Muscle layer of duodenum (tissue), 2 donors: ENCODE results near the gene ORC5.
"Not testable (repeated sequence)": the region's sequence is repeated elsewhere in the genome, so short reads cannot be mapped to it uniquely, and the experiment has no call there.

Experiments used
- H3K27ac ChIP-seq: one replicate; pipeline ENCODE4 v1.7.0; 2013; ENCODE audit warnings: mild to moderate bottlenecking, low read length
- H3K27me3 ChIP-seq: one replicate; pipeline ENCODE4 v1.7.0; 2013; ENCODE audit warnings: low read depth, mild to moderate bottlenecking, control low read depth, low read length
- H3K36me3 ChIP-seq, 2 donors: one replicate each; pipeline ENCODE4 v1.7.0; 2013; ENCODE audit warnings: low read length in 2 of 2, control low read depth in 1 of 2, mild to moderate bottlenecking in 1 of 2; ENCODE audit not compliant: insufficient read depth in 2 of 2, control insufficient read depth in 1 of 2
- H3K4me1 ChIP-seq, 2 donors: one replicate each; pipeline ENCODE4 v1.7.0; 2013; ENCODE audit warnings: low read length in 2 of 2, mild to moderate bottlenecking in 2 of 2, control low read depth in 1 of 2, moderate library complexity in 1 of 2; ENCODE audit not compliant: insufficient read depth in 2 of 2, control insufficient read depth in 1 of 2
- H3K4me3 ChIP-seq, 2 donors: one replicate each; pipeline ENCODE4 v1.7.0; 2013; ENCODE audit warnings: low read length in 2 of 2, low read depth in 1 of 2, mild to moderate bottlenecking in 1 of 2
- H3K9me3 ChIP-seq, 2 donors: one replicate each; pipeline ENCODE4 v1.7.0; 2013; ENCODE audit warnings: low read length in 2 of 2, control low read depth in 1 of 2, mild to moderate bottlenecking in 1 of 2; ENCODE audit not compliant: control insufficient read depth in 1 of 2
- donor health status: healthy.

The ORC5 gene

GRCh38 chr7:104192434-104192833 lies 15.4 kb downstream of the ORC5 start:
- no peaks in the 10 kb centered on the region for H3K4me1 ChIP-seq
- H3K36me3 ChIP-seq, result peaks cover 27 to 32% of the 10 kb centered on the region in 2 donors
- H3K27ac ChIP-seq, result no peak overlapping the region
- no peaks in the 10 kb centered on the region for H3K27me3 ChIP-seq
- no peak overlapping the region for H3K4me3 ChIP-seq
- H3K9me3 ChIP-seq, result no peaks in the 10 kb centered on the region

- Histone ChIP-seq H3K4me3 (no peak overlapping the region), H3K27me3 (no peaks in the 10 kb centered on the region), H3K27ac (no peak overlapping the region), H3K4me1 (no peaks in the 10 kb centered on the region), H3K9me3 (no peaks in the 10 kb centered on the region), H3K36me3 (peaks cover 35 to 37% of the 10 kb centered on the region in 2 donors)
Measured at GRCh38 chr7:104185346-104185745, 22.5 kb downstream of the ORC5 start.

- no peaks in the 10 kb centered on the region for H3K9me3 ChIP-seq
- H3K4me1 ChIP-seq, result no peaks in the 10 kb centered on the region
- peaks cover 26 to 27% of the 10 kb centered on the region in 2 donors for H3K36me3 ChIP-seq
- H3K27me3 ChIP-seq, result no peaks in the 10 kb centered on the region
- no peak overlapping the region for H3K27ac ChIP-seq
- no peak overlapping the region for H3K4me3 ChIP-seq
Measured at GRCh38 chr7:104179178-104179577, 28.6 kb downstream of the ORC5 start.

GRCh38 chr7:104177565-104178083 lies 30.2 kb downstream of the ORC5 start:
- not testable (repeated sequence) for H3K27ac ChIP-seq, H3K4me1 ChIP-seq, H3K27me3 ChIP-seq, H3K4me3 ChIP-seq, H3K9me3 ChIP-seq
- peaks cover 14% of the 10 kb centered on the region in 2 donors for H3K36me3 ChIP-seq

GRCh38 chr7:104176332-104176731 lies 31.5 kb downstream of the ORC5 start:
- no peak overlapping the region for H3K4me3 ChIP-seq
- no peaks in the 10 kb centered on the region for H3K9me3 ChIP-seq
- no peaks in the 10 kb centered on the region for H3K4me1 ChIP-seq
- H3K27me3 ChIP-seq, result no peaks in the 10 kb centered on the region
- H3K27ac ChIP-seq, result no peak overlapping the region
- H3K36me3 ChIP-seq, result peaks cover 5 to 9% of the 10 kb centered on the region in 2 donors

- Histone ChIP-seq H3K4me3 (no peak overlapping the region), H3K36me3 (peaks cover 6 to 9% of the 10 kb centered on the region in 2 donors), H3K4me1 (no peaks in the 10 kb centered on the region), H3K27me3 (no peaks in the 10 kb centered on the region), H3K27ac (no peak overlapping the region), H3K9me3 (no peaks in the 10 kb centered on the region)
Measured at GRCh38 chr7:104175361-104175984, 32.3 kb downstream of the ORC5 start.

GRCh38 chr7:104174798-104175197 lies 33.0 kb downstream of the ORC5 start:
- no peaks in the 10 kb centered on the region for H3K27me3 ChIP-seq
- H3K4me3 ChIP-seq, result no peak overlapping the region
- H3K4me1 ChIP-seq, result no peaks in the 10 kb centered on the region
- no peak overlapping the region for H3K27ac ChIP-seq
- H3K36me3 ChIP-seq, result peaks cover 8% of the 10 kb centered on the region in 2 donors
- H3K9me3 ChIP-seq, result no peaks in the 10 kb centered on the region

GRCh38 chr7:104162081-104162480 lies 45.7 kb downstream of the ORC5 start:
- Histone ChIP-seq H3K9me3 (no peaks in the 10 kb centered on the region), H3K4me1 (no peaks in the 10 kb centered on the region), H3K36me3 (peaks cover 9 to 27% of the 10 kb centered on the region in 2 donors), H3K27me3 (no peaks in the 10 kb centered on the region), H3K4me3 (no peak overlapping the region), H3K27ac (no peak overlapping the region)

GRCh38 chr7:104161244-104161643 lies 46.6 kb downstream of the ORC5 start:
- Histone ChIP-seq H3K4me1 (no peaks in the 10 kb centered on the region), H3K9me3 (no peaks in the 10 kb centered on the region), H3K27me3 (no peaks in the 10 kb centered on the region), H3K36me3 (peaks cover 9 to 20% of the 10 kb centered on the region in 2 donors), H3K4me3 (no peak overlapping the region), H3K27ac (no peak overlapping the region)

GRCh38 chr7:104160375-104160774 lies 47.4 kb downstream of the ORC5 start:
- no peak overlapping the region for H3K27ac ChIP-seq
- no peak overlapping the region for H3K4me3 ChIP-seq
- H3K27me3 ChIP-seq, result no peaks in the 10 kb centered on the region
- peaks cover 9 to 19% of the 10 kb centered on the region in 2 donors for H3K36me3 ChIP-seq
- H3K4me1 ChIP-seq, result no peaks in the 10 kb centered on the region
- H3K9me3 ChIP-seq, result no peaks in the 10 kb centered on the region

- Histone ChIP-seq H3K36me3 (no peaks in the 10 kb centered on the region), H3K4me1 (no peaks in the 10 kb centered on the region), H3K9me3 (no peaks in the 10 kb centered on the region), H3K27ac (no peak overlapping the region), H3K27me3 (no peaks in the 10 kb centered on the region), H3K4me3 (no peak overlapping the region)
Measured at GRCh38 chr7:104156842-104157277, 51.0 kb downstream of the ORC5 start.

- H3K4me3 ChIP-seq, result no peak overlapping the region
- peaks cover 0 to 3% of the 10 kb centered on the region in 2 donors for H3K36me3 ChIP-seq
- no peak overlapping the region for H3K27ac ChIP-seq
- no peaks in the 10 kb centered on the region for H3K4me1 ChIP-seq
- H3K27me3 ChIP-seq, result no peaks in the 10 kb centered on the region
- H3K9me3 ChIP-seq, result no peaks in the 10 kb centered on the region
Measured at GRCh38 chr7:104153287-104153686, 54.5 kb downstream of the ORC5 start.
